HL-60 (cell line): ENCODE results near the gene SCN5A.

Experiments
- CTCF ChIP-seq: IDR thresholded peaks from one replicate; pipeline ENCODE4 v1.5.1; 2011; ENCODE audit warnings: low read length, control low read depth, inconsistent platforms; ENCODE audit not compliant: insufficient read depth
- REST ChIP-seq: IDR thresholded peaks from 2 replicates; pipeline ENCODE4 v1.6.1; 2012; ENCODE audit warnings: low read depth; ENCODE audit not compliant: insufficient replicate concordance
- SPI1 ChIP-seq: IDR thresholded peaks from 2 replicates; pipeline ENCODE4 v1.6.1; 2012; ENCODE audit warnings: low read depth, mild to moderate bottlenecking, borderline replicate concordance

- TF ChIP-seq CTCF (no peak), SPI1 (no peak), REST (no peak)
Measured at GRCh38 chr3:38579141-38579540, 70.3 kb downstream of the SCN5A start.
